HG02970 (cell line): Measurements from ENCODE around the gene ARHGEF28.

Experiments used
- ATAC-seq: cut with Tn5 transposase; IDR thresholded peaks from one replicate; pipeline ENCODE4 v1.9.1; 2021; ENCODE audit warnings: mild to moderate bottlenecking, moderate library complexity, moderate number of reproducible peaks; ENCODE audit not compliant: unreplicated experiment, low FRiP score

ARHGEF28 gene

DNA sequence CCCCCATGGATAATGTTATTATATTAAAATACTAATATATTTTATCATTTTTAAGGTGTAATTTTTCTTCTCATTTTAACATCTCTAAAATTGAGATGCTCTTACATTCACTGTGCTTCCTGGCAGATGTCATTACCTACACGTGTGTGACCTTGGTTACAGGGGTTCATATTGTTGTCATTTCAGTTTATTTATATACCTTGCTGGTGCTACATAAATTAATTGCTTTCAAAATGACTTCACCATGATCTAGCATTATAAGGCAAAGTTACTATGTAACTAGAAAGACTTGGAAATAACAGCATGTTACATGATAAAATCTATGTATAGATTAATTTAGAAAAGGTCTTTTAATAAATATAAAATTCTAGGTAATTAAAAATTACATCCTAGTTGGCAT lies 60.9 kb downstream of the ARHGEF28 start:
- ATAC-seq: no peak

GRCh38 chr5:73687357-73687756 lies 61.4 kb downstream of the ARHGEF28 start:
- ATAC-seq: no peak

DNA sequence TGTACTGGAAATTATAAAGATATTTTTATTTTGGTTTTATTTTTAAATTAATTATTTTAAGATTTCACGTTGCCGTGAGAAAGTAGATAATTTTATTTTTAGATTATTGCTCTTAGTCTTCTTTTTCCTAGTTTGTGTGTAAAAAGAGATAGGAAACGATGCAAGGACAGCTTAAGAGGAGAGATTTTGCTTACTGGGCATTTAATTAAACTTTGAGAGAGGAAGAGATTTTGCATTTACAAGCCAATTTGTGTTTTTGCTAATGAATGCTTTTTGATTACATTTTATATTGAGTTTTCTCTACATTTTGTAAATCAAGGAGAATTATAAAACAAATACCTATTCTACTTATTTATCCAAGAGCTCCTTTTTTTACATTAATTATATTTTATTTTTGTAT lies 64.0 kb downstream of the ARHGEF28 start:
- ATAC-seq: no peak

GRCh38 chr5:73691302-73692080 lies 65.5 kb downstream of the ARHGEF28 start:
- no peak for ATAC-seq

GRCh38 chr5:73692166-73692640 lies 66.2 kb downstream of the ARHGEF28 start:
- no peak for ATAC-seq

DNA sequence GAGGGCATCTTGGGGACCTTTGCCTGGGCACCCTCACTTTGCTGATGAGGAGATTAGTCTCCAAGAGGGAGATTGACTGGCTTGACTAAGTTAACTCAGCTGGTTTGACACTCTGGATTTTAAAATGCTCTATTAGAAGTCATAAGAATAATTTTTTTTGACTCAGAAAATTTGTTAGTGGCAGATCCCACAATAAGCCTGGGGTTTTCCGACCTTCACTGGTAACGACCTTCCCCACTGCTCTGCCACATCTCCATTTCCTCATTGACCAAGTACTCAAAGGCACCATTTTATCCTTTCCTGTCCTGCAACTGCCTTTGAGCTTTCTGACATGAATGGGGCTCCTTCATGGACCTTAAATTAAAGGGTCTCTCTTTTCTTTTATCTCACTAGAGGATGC lies 67.0 kb downstream of the ARHGEF28 start:
- no peak for ATAC-seq

DNA sequence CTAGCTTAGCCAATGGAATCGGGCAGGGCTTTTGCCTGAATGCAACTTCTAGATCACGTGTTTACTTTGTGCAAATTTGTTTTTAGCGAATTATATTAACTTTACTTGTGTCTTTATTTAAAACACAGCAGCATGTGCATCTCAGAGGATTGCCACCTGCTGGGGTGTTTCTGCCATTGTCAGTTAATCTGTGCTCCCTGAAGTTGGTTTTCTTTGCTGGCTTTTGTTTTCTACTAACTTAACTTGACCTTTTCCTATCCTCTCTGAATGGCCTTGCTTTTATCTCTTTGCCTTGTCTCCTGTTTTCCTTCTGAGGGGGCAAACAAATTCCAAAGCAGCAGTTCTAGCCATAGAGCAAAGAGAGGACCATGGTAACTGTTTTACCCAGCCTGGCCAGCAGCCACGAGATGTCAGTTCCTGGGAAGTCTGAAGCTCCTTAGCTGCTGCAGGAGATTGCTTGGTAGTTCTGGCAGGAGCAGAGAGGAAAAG lies 67.6 kb downstream of the ARHGEF28 start:
- ATAC-seq: no peak

- ATAC-seq: peak; percentile 60
These were observed 68.1 kb downstream of the ARHGEF28 start for GRCh38 chr5:73694089-73694488.

DNA sequence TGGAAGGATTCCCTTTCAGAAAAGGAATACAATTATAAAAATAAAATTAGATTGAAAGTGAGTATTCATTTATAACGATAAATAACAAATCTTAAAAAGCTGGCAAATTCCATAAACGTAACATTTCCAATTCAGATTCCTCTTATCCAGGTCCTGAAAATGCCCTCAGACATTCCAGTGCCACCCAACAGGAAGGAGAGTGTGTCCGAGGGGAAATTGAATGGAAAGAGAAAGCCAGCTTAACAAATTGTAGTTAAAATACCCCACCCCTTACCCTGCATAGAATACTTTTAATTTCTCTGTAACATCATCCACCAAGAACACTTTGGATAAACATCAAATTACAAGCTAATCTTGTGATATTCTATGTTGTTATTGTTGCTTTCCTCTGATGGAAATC lies 72.0 kb downstream of the ARHGEF28 start:
- ATAC-seq: no peak

GRCh38 chr5:73701566-73701965 lies 75.6 kb downstream of the ARHGEF28 start:
- ATAC-seq: no peak

DNA sequence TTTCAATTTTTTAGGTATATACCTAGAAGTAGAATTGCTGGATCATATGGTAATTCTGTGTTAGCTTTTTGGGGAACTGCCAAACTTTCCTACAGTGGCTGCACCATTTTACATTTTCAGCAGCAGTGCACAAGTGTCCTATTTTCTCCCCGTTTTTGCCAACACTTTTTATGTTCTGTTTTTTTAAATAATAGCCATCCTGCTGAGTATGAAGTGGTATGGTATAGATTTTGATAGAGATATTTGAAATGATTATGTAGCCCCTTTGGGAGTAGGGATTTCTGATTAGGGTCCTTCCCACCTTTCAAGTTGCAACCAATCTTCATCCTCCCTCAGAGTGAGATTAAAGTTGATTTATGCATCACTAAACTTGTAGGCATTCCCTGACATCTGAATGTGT lies 76.5 kb downstream of the ARHGEF28 start:
- no peak for ATAC-seq

DNA sequence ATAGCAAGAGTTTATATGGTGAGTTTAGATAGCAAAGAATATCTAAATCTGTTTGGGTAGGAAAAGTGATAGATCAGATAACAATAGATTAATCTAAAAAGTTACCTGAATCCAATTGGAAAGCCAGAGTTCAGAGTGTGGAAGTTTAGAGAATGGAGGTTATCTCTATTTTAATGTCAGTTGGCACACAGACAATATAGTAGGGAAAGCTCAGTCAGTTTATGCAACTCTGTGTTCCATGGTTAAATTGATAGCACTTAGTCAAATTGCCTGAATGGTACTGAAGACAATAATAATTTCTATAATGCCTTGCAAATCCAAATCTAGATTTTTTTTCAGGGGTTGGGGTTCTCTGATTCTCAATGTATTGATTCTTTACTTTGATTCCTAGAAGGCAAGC lies 77.0 kb downstream of the ARHGEF28 start:
- no peak for ATAC-seq

GRCh38 chr5:73705364-73705763 lies 79.4 kb downstream of the ARHGEF28 start:
- no peak for ATAC-seq

DNA sequence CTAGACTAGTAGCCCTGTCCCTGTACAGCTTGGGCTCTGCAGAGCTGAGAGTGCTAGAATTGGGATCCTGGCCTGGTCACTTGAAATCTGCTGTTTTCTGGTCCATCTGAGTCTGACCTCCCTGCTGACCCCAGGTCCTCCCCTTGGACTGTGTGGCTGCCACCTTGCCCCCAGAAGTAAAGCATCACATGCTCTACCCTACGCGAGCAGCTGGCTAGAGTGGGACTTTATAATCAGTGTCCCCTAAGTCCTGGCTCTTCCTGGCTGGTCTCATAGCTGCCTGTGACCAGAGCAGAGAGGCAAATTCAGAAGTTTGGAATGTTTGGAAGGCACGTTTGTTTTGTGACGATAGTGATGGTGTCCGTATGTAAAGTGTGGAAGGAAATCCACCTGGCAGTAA lies 81.0 kb downstream of the ARHGEF28 start:
- ATAC-seq: no peak

GRCh38 chr5:73709536-73710129 lies 83.6 kb downstream of the ARHGEF28 start:
- no peak for ATAC-seq

DNA sequence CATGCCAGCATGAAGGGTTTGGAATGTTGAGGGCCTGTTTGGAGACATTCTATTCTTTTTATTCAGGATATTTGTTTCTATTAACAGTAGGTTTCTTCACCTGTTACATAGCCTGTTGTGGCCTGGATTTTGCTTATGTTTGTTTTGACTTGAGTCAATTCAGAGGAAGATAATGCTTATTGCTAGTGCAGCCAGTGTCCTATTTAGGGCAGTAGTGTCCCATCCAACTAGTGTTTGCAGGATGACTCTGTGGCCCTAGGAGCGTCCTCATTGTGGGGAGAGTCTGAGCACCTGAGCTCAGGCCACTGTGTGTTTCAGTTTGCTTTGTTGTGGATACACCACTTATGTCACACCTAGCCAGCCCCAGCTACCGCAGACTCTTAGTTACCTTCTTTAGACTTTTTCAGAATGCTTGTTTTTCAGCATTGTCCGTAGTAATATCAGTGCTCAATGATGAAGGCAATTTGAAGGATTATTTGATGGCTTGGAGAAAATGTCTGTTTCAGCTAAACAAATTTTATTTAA lies 90.3 kb downstream of the ARHGEF28 start:
- ATAC-seq: no peak

DNA sequence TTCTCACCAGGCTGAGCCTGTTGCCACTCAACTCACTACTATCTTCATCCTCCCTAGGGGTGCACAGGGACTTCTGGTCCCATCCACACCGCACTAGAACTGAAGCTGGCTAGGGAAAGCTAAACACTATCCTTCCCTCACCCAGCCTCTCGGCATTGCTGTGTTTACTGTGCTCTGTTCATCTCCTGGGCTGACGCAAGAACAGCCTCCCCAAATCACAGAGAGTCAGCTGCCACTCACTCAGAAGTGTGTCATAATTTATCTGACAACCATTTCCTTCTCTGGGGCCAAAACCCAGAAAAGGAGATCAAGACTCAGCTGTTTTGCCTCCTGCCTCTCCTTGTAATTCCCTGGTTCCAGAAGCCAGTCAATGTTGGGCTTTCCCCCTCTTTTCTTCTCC lies 92.8 kb downstream of the ARHGEF28 start:
- no peak for ATAC-seq

- no peak for ATAC-seq
These were observed 93.6 kb downstream of the ARHGEF28 start for GRCh38 chr5:73719632-73720031.

DNA sequence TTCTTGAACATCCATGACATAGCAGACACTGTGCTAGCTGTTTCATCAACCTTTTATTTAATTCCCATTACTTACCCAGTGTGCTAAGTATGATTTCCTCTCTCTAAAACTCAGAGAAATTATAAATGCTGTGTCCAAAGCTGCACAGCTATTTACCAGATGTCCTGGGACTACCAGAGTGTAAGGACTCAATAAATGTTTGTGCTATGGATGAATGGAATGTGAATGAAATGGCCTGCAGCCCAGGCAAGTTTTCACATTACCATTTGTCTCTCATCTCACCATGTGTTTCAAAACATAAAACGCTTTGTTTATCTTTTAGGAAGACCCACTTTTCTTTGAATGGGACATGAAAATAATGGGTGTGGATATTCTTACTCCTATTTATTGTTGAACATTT lies 96.2 kb downstream of the ARHGEF28 start:
- no peak for ATAC-seq

DNA sequence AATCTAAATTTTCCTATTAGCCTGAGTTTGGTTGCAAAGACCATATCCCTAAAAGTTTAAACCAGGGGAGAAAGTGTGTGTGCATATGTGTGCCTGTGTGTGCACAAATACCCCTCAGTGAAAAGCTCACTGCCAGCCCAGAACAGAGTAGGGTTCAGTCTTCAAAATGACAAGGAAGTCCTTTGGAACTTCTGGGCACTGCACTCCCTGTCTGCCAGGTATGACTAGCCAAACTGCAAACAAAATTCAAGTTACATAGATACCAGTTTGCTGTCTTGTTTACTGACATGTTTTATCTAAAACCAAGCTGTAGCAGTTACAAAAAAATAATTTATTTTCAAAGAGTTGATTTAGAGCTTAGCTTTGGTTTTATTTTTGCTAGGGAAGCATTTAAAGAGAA lies 100.1 kb downstream of the ARHGEF28 start:
- ATAC-seq: no peak

DNA sequence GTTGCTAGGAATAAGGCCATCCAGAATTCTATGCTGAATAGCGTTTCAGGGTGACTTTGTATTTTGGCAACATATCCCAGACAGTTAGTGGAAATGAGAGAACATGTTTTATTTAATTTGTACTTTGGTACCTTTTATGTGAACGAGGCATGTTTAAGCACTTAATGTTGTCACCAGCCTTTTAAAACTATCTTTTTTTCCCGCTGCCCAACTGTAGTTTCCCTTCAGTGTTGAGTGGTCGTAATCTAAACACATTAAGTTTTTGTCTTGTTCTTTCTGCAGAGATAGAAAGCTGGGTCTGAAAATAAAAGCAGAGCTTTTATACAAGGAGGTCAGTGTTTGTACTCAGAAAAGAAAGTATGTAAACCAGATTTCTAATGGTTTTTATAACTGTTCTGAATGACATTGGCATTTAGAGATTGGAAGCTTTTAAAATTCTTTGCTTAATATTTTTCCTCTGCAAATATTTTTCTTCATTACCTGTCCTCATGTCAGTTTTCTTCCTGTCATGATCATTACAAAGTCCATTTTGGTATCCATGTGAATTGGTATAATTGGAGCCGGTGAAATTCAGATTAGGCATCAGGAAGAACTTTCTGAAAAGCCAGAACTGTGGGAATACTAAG lies 100.7 kb downstream of the ARHGEF28 start:
- no peak for ATAC-seq
